Measurements from ENCODE around the gene SEC22C.

SEC22C gene

GRCh38 chr3:42529468-42529867 is 52.3 kb downstream of the SEC22C start:
- no peak for TF ChIP-seq CTCF (IDR thresholded peaks at IDR 0.05; ENCODE audit: low read depth, low read length)
- H3K4me3 ChIP-seq (replicated peaks in 1 of 2; ENCODE audit: low read depth in 2 of 2, low read length in 2 of 2): no peak overlapping the region
- no peak for DNase-seq (ENCODE audit: low read depth in 2 of 2)

GRCh38 chr3:42527368-42527917 is 54.3 kb downstream of the SEC22C start:
- no peak overlapping the region for H3K4me3 ChIP-seq (replicated peaks in 1 of 2; ENCODE audit: low read depth in 2 of 2, low read length in 2 of 2)
- no peak for DNase-seq (ENCODE audit: low read depth in 2 of 2)
- no peak for TF ChIP-seq CTCF (IDR thresholded peaks at IDR 0.05; ENCODE audit: low read depth, low read length)

- H3K4me3 ChIP-seq (replicated peaks in 1 of 2; ENCODE audit: low read depth in 2 of 2, low read length in 2 of 2): no peak overlapping the region
- TF ChIP-seq CTCF (IDR thresholded peaks at IDR 0.05; ENCODE audit: low read depth, low read length): no peak
- DNase-seq (ENCODE audit: low read depth in 2 of 2): no peak
Observed at GRCh38 chr3:42526616-42527367, 55.0 kb downstream of the SEC22C start.

- DNase-seq (ENCODE audit: low read depth in 2 of 2): no peak
- H3K4me3 ChIP-seq (replicated peaks in 1 of 2; ENCODE audit: low read depth in 2 of 2, low read length in 2 of 2): no peak overlapping the region
- TF ChIP-seq CTCF (IDR thresholded peaks at IDR 0.05; ENCODE audit: low read depth, low read length): no peak
Observed at GRCh38 chr3:42525736-42526345, 55.9 kb downstream of the SEC22C start.

- DNase-seq (ENCODE audit: low read depth in 2 of 2): no peak
- no peak for TF ChIP-seq CTCF (IDR thresholded peaks at IDR 0.05; ENCODE audit: low read depth, low read length)
- H3K4me3 ChIP-seq (replicated peaks in 1 of 2; ENCODE audit: low read depth in 2 of 2, low read length in 2 of 2): no peak overlapping the region
Observed at GRCh38 chr3:42525212-42525611, 56.6 kb downstream of the SEC22C start.

GRCh38 chr3:42524751-42525150 is 57.0 kb downstream of the SEC22C start:
- no peak overlapping the region for H3K4me3 ChIP-seq (replicated peaks in 1 of 2; ENCODE audit: low read depth in 2 of 2, low read length in 2 of 2)
- no peak for TF ChIP-seq CTCF (IDR thresholded peaks at IDR 0.05; ENCODE audit: low read depth, low read length)
- no peak for DNase-seq (ENCODE audit: low read depth in 2 of 2)

Measured in cardiac fibroblast (primary cell).